ENCODE measurements around the gene CCDC85B.

GRCh38 chr11:65852508-65853245 is 37.8 kb upstream of the CCDC85B start:
- TF ChIP-seq CTCF (IDR thresholded peaks at IDR 0.05) (no peak), POLR2AphosphoS5 (IDR thresholded peaks at IDR 0.05) (no peak), EP300 (IDR thresholded peaks at IDR 0.05) (no peak)

All from esophagus muscularis mucosa (tissue), 4 donors.